Liver (tissue), 9 donors: ENCODE measurements around the gene GRK3. TPM values are rescaled to one million over a fixed set of nuclear protein-coding genes. Genes with fewer than 3 reads are reported as not detected.

ENCODE experiments used
- DNase-seq: peaks from one replicate; pipeline ENCODE4 v3.0.0-alpha.2; 2017; ENCODE audit warnings: low spot score
- H3K27ac ChIP-seq, 2 donors: one replicate each; pipeline ENCODE4 v1.7.0; 2013; ENCODE audit warnings: inconsistent platforms in 2 of 2, low read length in 2 of 2, control low read depth in 1 of 2, low read depth in 1 of 2, mild to moderate bottlenecking in 1 of 2
- H3K27me3 ChIP-seq, 4 donors: one replicate each; pipeline versions ENCODE4 v1.6.1 to v1.7.0; 2013; ENCODE audit warnings: low read length in 3 of 4, inconsistent platforms in 1 of 4, mild to moderate bottlenecking in 1 of 4, moderate library complexity in 1 of 4; ENCODE audit not compliant: control insufficient read depth in 4 of 4, insufficient read depth in 4 of 4
- H3K36me3 ChIP-seq, 4 donors: one replicate each; pipeline versions ENCODE4 v1.6.1 to v1.7.0; 2013; ENCODE audit warnings: low read length in 3 of 4, mild to moderate bottlenecking in 3 of 4, low read depth in 1 of 4, moderate library complexity in 1 of 4; ENCODE audit not compliant: control insufficient read depth in 4 of 4, insufficient read depth in 3 of 4
- H3K4me1 ChIP-seq, 4 donors: one replicate each; pipeline versions ENCODE4 v1.6.1 to v1.7.0; 2013; ENCODE audit warnings: low read length in 3 of 4, mild to moderate bottlenecking in 3 of 4, moderate library complexity in 1 of 4; ENCODE audit not compliant: control insufficient read depth in 4 of 4, insufficient read depth in 4 of 4
- H3K4me3 ChIP-seq, 3 donors: one replicate each; pipeline versions ENCODE4 v1.6.1 to v1.7.0; 2013; ENCODE audit warnings: low read length in 3 of 3, control low read depth in 1 of 3, low read depth in 1 of 3, mild to moderate bottlenecking in 1 of 3
- H3K9ac ChIP-seq, 2 donors: one replicate each; pipeline ENCODE4 v1.7.0; 2013; ENCODE audit warnings: low read length in 2 of 2, mild to moderate bottlenecking in 2 of 2, moderate library complexity in 2 of 2, control low read depth in 1 of 2, low read depth in 1 of 2
- H3K9me3 ChIP-seq, 4 donors: one replicate each; pipeline versions ENCODE4 v1.6.1 to v1.7.0; 2013; ENCODE audit warnings: low read length in 3 of 4; ENCODE audit not compliant: control insufficient read depth in 4 of 4
- FOXA1 ChIP-seq: IDR thresholded peaks from 2 replicates; pipeline ENCODE4 v1.6.1; 2016; ENCODE audit warnings: antibody characterized with exemption
- HNF4A ChIP-seq, 2 donors: conservative IDR thresholded peaks; 2 replicates each; pipeline ENCODE4 v1.6.1; 2016; ENCODE audit warnings: antibody characterized with exemption in 2 of 2, mild to moderate bottlenecking in 2 of 2
- HNF4G ChIP-seq: IDR thresholded peaks from 2 replicates; pipeline ENCODE4 v1.6.1; 2016; ENCODE audit warnings: antibody characterized with exemption
- MAX ChIP-seq: IDR thresholded peaks from 2 replicates; pipeline ENCODE4 v1.6.1; 2016; ENCODE audit warnings: antibody characterized with exemption
- RXRA ChIP-seq, 2 donors: IDR thresholded peaks; 2 replicates each; pipeline ENCODE4 v1.6.1; 2017 to 2018; ENCODE audit warnings: antibody characterized with exemption in 2 of 2, mild to moderate bottlenecking in 1 of 2
- TAF1 ChIP-seq: conservative IDR thresholded peaks from 2 replicates; pipeline ENCODE4 v1.6.1; 2016; ENCODE audit warnings: antibody characterized with exemption, mild to moderate bottlenecking
- YY1 ChIP-seq: IDR thresholded peaks from 2 replicates; pipeline ENCODE4 v1.6.1; 2016; ENCODE audit warnings: antibody characterized with exemption, mild to moderate bottlenecking
- ZBTB33 ChIP-seq: IDR thresholded peaks from 2 replicates; pipeline ENCODE4 v1.6.1; 2016; ENCODE audit warnings: antibody characterized with exemption
- WGBS: extraction: QIAGEN DNeasy Blood & Tissue Kit; methylation state at CpG from one replicate; pipeline ENCODE4 v1.1.7; 2013; 5-methylcytosine and 5-hydroxymethylcytosine counted together
- polyA plus RNA-seq, 2 donors: library from polyadenylated mRNA; stranded (reverse) in 1 of 2; unstranded in 1 of 2; fragments of 200-250 nt in 1 of 2; fragments of >200 nt in 1 of 2; fragmentation: Nextera tagmentation in 1 of 2; extraction: Ambion mirVana in 1 of 2; gene quantifications; one replicate each; pipeline versions ENCODE4 v1.2.1 to v1.2.3, GENCODE V29; 2013 to 2015
- total RNA-seq, 2 donors: library from RNA; depleted of rRNA; stranded (reverse); fragments of >200 nt; gene quantifications; one replicate each; pipeline ENCODE4 v1.2.3, GENCODE V29; 2014
- TF ChIP-seq, protein P1 (sequence below): fragments of 150-350 bp; IDR thresholded peaks from 2 replicates; pipeline ENCODE4 v1.5.1; 2017; ENCODE audit warnings: improper control_type of control experiment, low read depth, low read length; ENCODE audit not compliant: missing input control
- TF ChIP-seq, protein P2 (sequence below): IDR thresholded peaks from 2 replicates; pipeline ENCODE4 v1.6.1; 2016; ENCODE audit warnings: antibody characterized with exemption, mild to moderate bottlenecking
- TF ChIP-seq, protein P3 (sequence below): IDR thresholded peaks from 2 replicates; pipeline ENCODE4 v1.6.1; 2016; ENCODE audit warnings: antibody characterized with exemption
- donor health status: healthy.
- donor health status: healthy.
- donor health status: healthy.
- donor health status: healthy.
- donor health status: healthy.

GRK3 gene
- total and polyA plus RNA-seq, 4 donors: 0.79 to 6.5 (median 2.4) TPM

DNA sequence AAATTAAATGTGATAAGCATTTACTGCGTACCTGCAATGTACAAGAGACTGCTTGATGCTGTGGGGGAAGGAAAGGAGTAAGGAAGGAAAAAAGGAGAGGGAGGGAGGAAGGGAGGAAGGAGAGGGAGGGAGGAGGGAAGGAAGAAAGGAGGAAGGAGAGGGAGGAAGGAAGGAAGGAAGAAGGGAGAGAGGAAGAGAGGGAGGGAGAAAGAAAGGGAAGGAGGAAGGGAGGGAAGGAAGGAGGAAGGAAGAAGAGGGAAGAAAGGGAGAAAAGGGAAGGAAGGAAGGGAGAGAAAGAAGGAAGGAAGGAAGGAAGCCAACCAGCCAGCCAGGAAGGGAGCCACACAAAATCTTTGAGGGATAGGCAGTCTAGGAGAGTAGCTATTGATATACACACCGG is 133.5 kb downstream of the GRK3 start:
- H3K9ac ChIP-seq: no peak overlapping the region
- no peak overlapping the region for H3K27ac ChIP-seq
- H3K36me3 ChIP-seq: no peaks in the 10 kb centered on the region
- no peaks in the 10 kb centered on the region for H3K27me3 ChIP-seq
- H3K9me3 ChIP-seq: no peaks in the 10 kb centered on the region
- 85% methylated on average over 2 of the region's 2 CpGs for WGBS
- TF ChIP-seq TAF1: no peak
- DNase-seq: no peak
- no peaks in the 10 kb centered on the region for H3K4me1 ChIP-seq
- H3K4me3 ChIP-seq: no peak overlapping the region

- no peak for TF ChIP-seq YY1
- TF ChIP-seq MAX: no peak
- TF ChIP-seq, protein P1, sequence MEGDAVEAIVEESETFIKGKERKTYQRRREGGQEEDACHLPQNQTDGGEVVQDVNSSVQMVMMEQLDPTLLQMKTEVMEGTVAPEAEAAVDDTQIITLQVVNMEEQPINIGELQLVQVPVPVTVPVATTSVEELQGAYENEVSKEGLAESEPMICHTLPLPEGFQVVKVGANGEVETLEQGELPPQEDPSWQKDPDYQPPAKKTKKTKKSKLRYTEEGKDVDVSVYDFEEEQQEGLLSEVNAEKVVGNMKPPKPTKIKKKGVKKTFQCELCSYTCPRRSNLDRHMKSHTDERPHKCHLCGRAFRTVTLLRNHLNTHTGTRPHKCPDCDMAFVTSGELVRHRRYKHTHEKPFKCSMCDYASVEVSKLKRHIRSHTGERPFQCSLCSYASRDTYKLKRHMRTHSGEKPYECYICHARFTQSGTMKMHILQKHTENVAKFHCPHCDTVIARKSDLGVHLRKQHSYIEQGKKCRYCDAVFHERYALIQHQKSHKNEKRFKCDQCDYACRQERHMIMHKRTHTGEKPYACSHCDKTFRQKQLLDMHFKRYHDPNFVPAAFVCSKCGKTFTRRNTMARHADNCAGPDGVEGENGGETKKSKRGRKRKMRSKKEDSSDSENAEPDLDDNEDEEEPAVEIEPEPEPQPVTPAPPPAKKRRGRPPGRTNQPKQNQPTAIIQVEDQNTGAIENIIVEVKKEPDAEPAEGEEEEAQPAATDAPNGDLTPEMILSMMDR: no peak
- TF ChIP-seq FOXA1: no peak
- TF ChIP-seq HNF4A (conservative IDR thresholded peaks at IDR 0.05): no peak
- TF ChIP-seq, protein P2, sequence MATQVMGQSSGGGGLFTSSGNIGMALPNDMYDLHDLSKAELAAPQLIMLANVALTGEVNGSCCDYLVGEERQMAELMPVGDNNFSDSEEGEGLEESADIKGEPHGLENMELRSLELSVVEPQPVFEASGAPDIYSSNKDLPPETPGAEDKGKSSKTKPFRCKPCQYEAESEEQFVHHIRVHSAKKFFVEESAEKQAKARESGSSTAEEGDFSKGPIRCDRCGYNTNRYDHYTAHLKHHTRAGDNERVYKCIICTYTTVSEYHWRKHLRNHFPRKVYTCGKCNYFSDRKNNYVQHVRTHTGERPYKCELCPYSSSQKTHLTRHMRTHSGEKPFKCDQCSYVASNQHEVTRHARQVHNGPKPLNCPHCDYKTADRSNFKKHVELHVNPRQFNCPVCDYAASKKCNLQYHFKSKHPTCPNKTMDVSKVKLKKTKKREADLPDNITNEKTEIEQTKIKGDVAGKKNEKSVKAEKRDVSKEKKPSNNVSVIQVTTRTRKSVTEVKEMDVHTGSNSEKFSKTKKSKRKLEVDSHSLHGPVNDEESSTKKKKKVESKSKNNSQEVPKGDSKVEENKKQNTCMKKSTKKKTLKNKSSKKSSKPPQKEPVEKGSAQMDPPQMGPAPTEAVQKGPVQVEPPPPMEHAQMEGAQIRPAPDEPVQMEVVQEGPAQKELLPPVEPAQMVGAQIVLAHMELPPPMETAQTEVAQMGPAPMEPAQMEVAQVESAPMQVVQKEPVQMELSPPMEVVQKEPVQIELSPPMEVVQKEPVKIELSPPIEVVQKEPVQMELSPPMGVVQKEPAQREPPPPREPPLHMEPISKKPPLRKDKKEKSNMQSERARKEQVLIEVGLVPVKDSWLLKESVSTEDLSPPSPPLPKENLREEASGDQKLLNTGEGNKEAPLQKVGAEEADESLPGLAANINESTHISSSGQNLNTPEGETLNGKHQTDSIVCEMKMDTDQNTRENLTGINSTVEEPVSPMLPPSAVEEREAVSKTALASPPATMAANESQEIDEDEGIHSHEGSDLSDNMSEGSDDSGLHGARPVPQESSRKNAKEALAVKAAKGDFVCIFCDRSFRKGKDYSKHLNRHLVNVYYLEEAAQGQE: no peak
- no peak for TF ChIP-seq RXRA (IDR thresholded peaks at IDR 0.05)
- no peak for TF ChIP-seq HNF4G
- no peak for TF ChIP-seq TAF1
- TF ChIP-seq, protein P3, sequence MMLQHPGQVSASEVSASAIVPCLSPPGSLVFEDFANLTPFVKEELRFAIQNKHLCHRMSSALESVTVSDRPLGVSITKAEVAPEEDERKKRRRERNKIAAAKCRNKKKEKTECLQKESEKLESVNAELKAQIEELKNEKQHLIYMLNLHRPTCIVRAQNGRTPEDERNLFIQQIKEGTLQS: no peak
- no peak for TF ChIP-seq ZBTB33
- H3K9me3 ChIP-seq: no peaks in the 10 kb centered on the region
- no peaks in the 10 kb centered on the region for H3K36me3 ChIP-seq
- no peak overlapping the region for H3K27ac ChIP-seq
- DNase-seq: no peak
- H3K4me1 ChIP-seq: no peaks in the 10 kb centered on the region
- no peak overlapping the region for H3K4me3 ChIP-seq
- no peaks in the 10 kb centered on the region for H3K27me3 ChIP-seq
- 86% methylated on average over 7 of the region's 7 CpGs for WGBS
- no peak overlapping the region for H3K9ac ChIP-seq
Measured at GRCh38 chr22:25698461-25698860, 134.0 kb downstream of the GRK3 start.
